Neural cell (in vitro differentiated cells): ENCODE results near the gene MOB3A. TPM values are rescaled to one million over a fixed set of nuclear protein-coding genes. Genes with fewer than 3 reads are reported as not detected.

Experiments used
- H2AFZ ChIP-seq: fragments of 200-600, 300-800 bp; sonication (generic), shearing (Covaris generic); 2 replicates; pipeline ENCODE4 v1.6.0; 2014; ENCODE audit warnings: low read depth, mild to moderate bottlenecking, antibody characterized with exemption, low read length, moderate library complexity
- H3F3A ChIP-seq: fragments of 200-600 bp; shearing (Covaris generic); 2 replicates; pipeline ENCODE4 v1.6.1; 2016; ENCODE audit warnings: mild to moderate bottlenecking, moderate library complexity, mixed read lengths, antibody characterized with exemption, low read length; ENCODE audit not compliant: insufficient read depth, poor library complexity, severe bottlenecking
- H3K27ac ChIP-seq: fragments of 200-600, 300-800 bp; sonication (generic), shearing (Covaris generic); 2 replicates; pipeline ENCODE4 v1.5.1; 2014; ENCODE audit warnings: mild to moderate bottlenecking, low read length, moderate library complexity
- H3K27me3 ChIP-seq: fragments of 300-800, 200-600 bp; sonication (generic), shearing (Covaris generic); 2 replicates; pipeline ENCODE4 v1.6.0; 2014; ENCODE audit warnings: mild to moderate bottlenecking, low read depth, low read length, moderate library complexity; ENCODE audit not compliant: insufficient read depth
- H3K36me3 ChIP-seq: fragments of 300-800, 200-600 bp; sonication (generic), shearing (Covaris generic); 2 replicates; pipeline ENCODE4 v1.5.1; 2014; ENCODE audit warnings: mild to moderate bottlenecking, antibody characterized with exemption, low read length, moderate library complexity; ENCODE audit not compliant: insufficient read depth
- H3K4me2 ChIP-seq: fragments of 300-800, 200-600 bp; sonication (generic), shearing (Covaris generic); 2 replicates; pipeline ENCODE4 v1.6.0; 2014; ENCODE audit warnings: mild to moderate bottlenecking, low read length
- H3K4me3 ChIP-seq: fragments of 300-800, 200-600 bp; sonication (generic), shearing (Covaris generic); 2 replicates; pipeline ENCODE4 v1.5.1; 2014; ENCODE audit warnings: mild to moderate bottlenecking, low read length, moderate library complexity
- H3K79me2 ChIP-seq: fragments of 200-600 bp; shearing (Covaris generic); replicated peaks from 2 replicates; pipeline ENCODE4 v1.6.0; 2014; ENCODE audit warnings: mild to moderate bottlenecking, low read length, moderate library complexity; ENCODE audit not compliant: insufficient read depth
- H3K9ac ChIP-seq: fragments of 300-800, 200-600 bp; sonication (generic), shearing (Covaris generic); 2 replicates; pipeline ENCODE4 v1.6.1; 2016; ENCODE audit warnings: mild to moderate bottlenecking, low read length, mixed read lengths
- H3K9me2 ChIP-seq: fragments of 200-600 bp; shearing (Covaris generic); 2 replicates; pipeline ENCODE4 v1.6.1; 2016; ENCODE audit warnings: mild to moderate bottlenecking, low read length, mixed read lengths; ENCODE audit not compliant: insufficient read depth
- H3K9me3 ChIP-seq: fragments of 200-600, 300-800 bp; sonication (generic), shearing (Covaris generic); 2 replicates; pipeline ENCODE4 v1.6.1; 2016; ENCODE audit warnings: mild to moderate bottlenecking, mixed run types, low read length, moderate library complexity, mixed read lengths
- H4K20me1 ChIP-seq: fragments of 200-600 bp; shearing (Covaris generic); 2 replicates; pipeline ENCODE4 v1.6.1; 2016; ENCODE audit warnings: mild to moderate bottlenecking, mixed run types; ENCODE audit not compliant: insufficient read depth
- CTCF ChIP-seq: fragments of 450-650 bp; IDR thresholded peaks from 2 replicates; pipeline ENCODE4 v1.5.1; 2014; ENCODE audit warnings: antibody characterized with exemption, mild to moderate bottlenecking, moderate library complexity; ENCODE audit not compliant: poor library complexity, severe bottlenecking
- EP300 ChIP-seq: fragments of 450-650 bp; conservative IDR thresholded peaks from 2 replicates; pipeline ENCODE4 v1.6.1; 2014; ENCODE audit warnings: antibody characterized with exemption, mild to moderate bottlenecking, moderate library complexity; ENCODE audit not compliant: poor library complexity, severe bottlenecking
- EZH2 ChIP-seq: fragments of 200-600, 300-800 bp; shearing (Covaris generic), sonication (generic); IDR thresholded peaks from 2 replicates; pipeline ENCODE4 v1.6.1; 2014; ENCODE audit warnings: antibody characterized with exemption, low read length, borderline replicate concordance, mild to moderate bottlenecking; ENCODE audit not compliant: insufficient read depth, poor library complexity, severe bottlenecking
- MXI1 ChIP-seq: fragments of 450-650 bp; conservative IDR thresholded peaks from 2 replicates; pipeline ENCODE4 v1.6.1; 2014; ENCODE audit warnings: antibody characterized with exemption, mild to moderate bottlenecking; ENCODE audit not compliant: poor library complexity, severe bottlenecking
- POLR2AphosphoS5 ChIP-seq: IDR thresholded peaks from 2 replicates; pipeline ENCODE4 v1.6.1; 2012
- RAD21 ChIP-seq: fragments of 450-650 bp; conservative IDR thresholded peaks from 2 replicates; pipeline ENCODE4 v1.6.1; 2014; ENCODE audit warnings: antibody characterized with exemption, mild to moderate bottlenecking, moderate library complexity
- SMC3 ChIP-seq: fragments of 450-650 bp; conservative IDR thresholded peaks from 2 replicates; pipeline ENCODE4 v1.6.1; 2014; ENCODE audit warnings: antibody characterized with exemption, mild to moderate bottlenecking, moderate library complexity; ENCODE audit not compliant: poor library complexity
- TAF1 ChIP-seq: IDR thresholded peaks from 2 replicates; pipeline ENCODE4 v1.6.1; 2012; ENCODE audit warnings: low read depth
- polyA plus RNA-seq: library from polyadenylated mRNA; depleted of rRNA; stranded (reverse); fragments of >200 nt; gene quantifications from 2 replicates; pipeline ENCODE4 v1.2.3, GENCODE V29; 2014
- TF ChIP-seq, protein P1 (sequence below): IDR thresholded peaks from 2 replicates; pipeline ENCODE4 v1.6.1; 2012; ENCODE audit warnings: borderline replicate concordance

MOB3A gene
- polyA plus RNA-seq, 1 donor from 2014 or later, result 5.8 TPM

GRCh38 chr19:2115324-2115723 lies 19.2 kb upstream of the MOB3A start:
- H3K27me3 ChIP-seq, result no peaks in the 10 kb centered on the region
- TF ChIP-seq RAD21 (no peak), SMC3 (no peak), MXI1 (no peak), EZH2 (no peak), EP300 (no peak), CTCF (no peak), POLR2AphosphoS5 (no peak), TAF1 (no peak)
- TF ChIP-seq, protein P1, sequence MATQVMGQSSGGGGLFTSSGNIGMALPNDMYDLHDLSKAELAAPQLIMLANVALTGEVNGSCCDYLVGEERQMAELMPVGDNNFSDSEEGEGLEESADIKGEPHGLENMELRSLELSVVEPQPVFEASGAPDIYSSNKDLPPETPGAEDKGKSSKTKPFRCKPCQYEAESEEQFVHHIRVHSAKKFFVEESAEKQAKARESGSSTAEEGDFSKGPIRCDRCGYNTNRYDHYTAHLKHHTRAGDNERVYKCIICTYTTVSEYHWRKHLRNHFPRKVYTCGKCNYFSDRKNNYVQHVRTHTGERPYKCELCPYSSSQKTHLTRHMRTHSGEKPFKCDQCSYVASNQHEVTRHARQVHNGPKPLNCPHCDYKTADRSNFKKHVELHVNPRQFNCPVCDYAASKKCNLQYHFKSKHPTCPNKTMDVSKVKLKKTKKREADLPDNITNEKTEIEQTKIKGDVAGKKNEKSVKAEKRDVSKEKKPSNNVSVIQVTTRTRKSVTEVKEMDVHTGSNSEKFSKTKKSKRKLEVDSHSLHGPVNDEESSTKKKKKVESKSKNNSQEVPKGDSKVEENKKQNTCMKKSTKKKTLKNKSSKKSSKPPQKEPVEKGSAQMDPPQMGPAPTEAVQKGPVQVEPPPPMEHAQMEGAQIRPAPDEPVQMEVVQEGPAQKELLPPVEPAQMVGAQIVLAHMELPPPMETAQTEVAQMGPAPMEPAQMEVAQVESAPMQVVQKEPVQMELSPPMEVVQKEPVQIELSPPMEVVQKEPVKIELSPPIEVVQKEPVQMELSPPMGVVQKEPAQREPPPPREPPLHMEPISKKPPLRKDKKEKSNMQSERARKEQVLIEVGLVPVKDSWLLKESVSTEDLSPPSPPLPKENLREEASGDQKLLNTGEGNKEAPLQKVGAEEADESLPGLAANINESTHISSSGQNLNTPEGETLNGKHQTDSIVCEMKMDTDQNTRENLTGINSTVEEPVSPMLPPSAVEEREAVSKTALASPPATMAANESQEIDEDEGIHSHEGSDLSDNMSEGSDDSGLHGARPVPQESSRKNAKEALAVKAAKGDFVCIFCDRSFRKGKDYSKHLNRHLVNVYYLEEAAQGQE, result no peak
- no peak overlapping the region for H2AFZ ChIP-seq
- no peak overlapping the region for H3K9ac ChIP-seq
- H3K36me3 ChIP-seq, result no peaks in the 10 kb centered on the region
- no peaks in the 10 kb centered on the region for H4K20me1 ChIP-seq
- H3K4me3 ChIP-seq, result no peak overlapping the region
- H3F3A ChIP-seq, result no peaks in the 10 kb centered on the region
- no peaks in the 10 kb centered on the region for H3K79me2 ChIP-seq
- no peak overlapping the region for H3K4me2 ChIP-seq
- no peak overlapping the region for H3K27ac ChIP-seq
- no peaks in the 10 kb centered on the region for H3K9me3 ChIP-seq
- no peaks in the 10 kb centered on the region for H3K9me2 ChIP-seq

DNA sequence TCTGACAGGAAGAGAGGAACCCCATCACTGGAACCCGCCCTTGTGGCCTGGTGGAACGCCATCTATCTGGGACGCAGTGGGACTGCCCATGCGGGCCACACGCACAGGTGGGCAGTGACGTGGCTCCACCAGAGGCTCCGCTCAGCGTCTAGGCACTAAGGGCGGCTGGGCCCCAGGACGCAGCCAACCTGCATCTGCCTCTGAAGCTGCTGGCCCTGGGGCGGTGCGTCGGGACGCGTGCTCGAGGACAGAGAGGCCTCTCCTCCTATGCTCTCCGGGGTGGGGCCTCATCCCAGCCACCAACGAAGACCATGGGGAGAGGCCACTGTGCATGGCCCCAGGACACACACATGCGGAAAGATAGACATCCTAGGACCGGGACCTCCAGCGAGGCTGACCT lies 18.7 kb upstream of the MOB3A start:
- Histone ChIP-seq H3K4me2 (no peak overlapping the region), H3F3A (no peaks in the 10 kb centered on the region), H3K27me3 (no peaks in the 10 kb centered on the region), H3K9me3 (no peaks in the 10 kb centered on the region), H3K9me2 (no peaks in the 10 kb centered on the region), H3K9ac (no peak overlapping the region), H3K27ac (no peak overlapping the region), H2AFZ (no peak overlapping the region), H3K79me2 (no peaks in the 10 kb centered on the region), H3K36me3 (no peaks in the 10 kb centered on the region), H4K20me1 (no peaks in the 10 kb centered on the region), H3K4me3 (no peak overlapping the region)
- TF ChIP-seq TAF1 (no peak), CTCF (no peak), SMC3 (no peak), MXI1 (no peak)
